Astrocyte (in vitro differentiated cells and primary cell): ENCODE data around the gene ATP2B2.

Source experiments
- CTCF ChIP-seq: IDR thresholded peaks from 2 replicates; pipeline ENCODE4 v1.5.1; 2011; ENCODE audit warnings: low read depth, mild to moderate bottlenecking, inconsistent platforms, low read length, moderate library complexity; ENCODE audit not compliant: insufficient read depth
- EZH2 ChIP-seq: IDR thresholded peaks from 2 replicates; pipeline ENCODE4 v1.6.1; 2012; ENCODE audit warnings: mild to moderate bottlenecking, low read length, inconsistent platforms; ENCODE audit not compliant: insufficient read depth

GRCh38 chr3:10371789-10372188 is 133.6 kb downstream of the ATP2B2 start:
- TF ChIP-seq CTCF = no peak
- no peak for TF ChIP-seq EZH2
